CD4-positive, alpha-beta T cell treated with Interleukin-12 subunit alpha and Interleukin-12 subunit beta, for 1 hour (primary cell): Measurements from ENCODE around the gene FAM20C.

Source experiments
- DNase-seq: peaks from one replicate; pipeline ENCODE4 v3.0.0-alpha.2; 2020

The FAM20C gene

DNA sequence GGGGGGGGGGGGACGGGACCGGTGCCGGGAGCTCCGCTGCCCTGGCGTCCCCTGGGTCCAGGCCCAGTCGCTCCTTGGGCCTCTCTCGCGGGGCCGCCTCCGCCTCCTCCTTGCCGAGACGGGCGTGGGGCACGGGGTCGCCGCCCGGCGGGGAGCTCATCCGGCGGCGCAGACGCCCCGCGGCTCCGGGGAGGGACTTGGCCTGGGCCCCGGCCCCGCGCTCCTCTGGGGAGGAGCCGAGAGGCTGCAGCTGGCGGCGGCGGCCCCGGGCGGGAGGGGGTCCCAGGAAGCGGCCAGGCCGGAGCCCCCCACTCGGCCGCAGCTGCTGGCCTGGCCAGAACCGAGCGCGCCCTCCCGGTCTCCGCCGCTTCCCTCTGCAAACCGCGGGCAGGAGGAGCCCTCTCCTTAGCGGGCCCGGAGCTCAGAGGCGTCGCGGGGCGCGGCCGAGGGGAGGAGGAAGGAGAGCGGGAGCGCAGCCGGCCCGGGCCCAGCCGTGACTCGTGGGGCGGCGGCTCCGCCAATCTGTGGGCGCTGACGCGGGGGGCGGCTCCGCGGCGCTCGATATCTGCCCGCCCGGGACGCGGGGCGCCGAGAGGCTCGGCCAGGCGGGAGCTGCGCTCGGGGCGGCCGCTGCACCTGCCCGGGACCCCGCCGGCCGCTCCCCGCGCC lies at the start of gene FAM20C:
Gene FAM20C (plus strand): TSS at position 591 of the 669 bp plus-strand sequence. CDS start 629 bp downstream, outside the sequence.
- DNase-seq: peak; percentile 32

DNA sequence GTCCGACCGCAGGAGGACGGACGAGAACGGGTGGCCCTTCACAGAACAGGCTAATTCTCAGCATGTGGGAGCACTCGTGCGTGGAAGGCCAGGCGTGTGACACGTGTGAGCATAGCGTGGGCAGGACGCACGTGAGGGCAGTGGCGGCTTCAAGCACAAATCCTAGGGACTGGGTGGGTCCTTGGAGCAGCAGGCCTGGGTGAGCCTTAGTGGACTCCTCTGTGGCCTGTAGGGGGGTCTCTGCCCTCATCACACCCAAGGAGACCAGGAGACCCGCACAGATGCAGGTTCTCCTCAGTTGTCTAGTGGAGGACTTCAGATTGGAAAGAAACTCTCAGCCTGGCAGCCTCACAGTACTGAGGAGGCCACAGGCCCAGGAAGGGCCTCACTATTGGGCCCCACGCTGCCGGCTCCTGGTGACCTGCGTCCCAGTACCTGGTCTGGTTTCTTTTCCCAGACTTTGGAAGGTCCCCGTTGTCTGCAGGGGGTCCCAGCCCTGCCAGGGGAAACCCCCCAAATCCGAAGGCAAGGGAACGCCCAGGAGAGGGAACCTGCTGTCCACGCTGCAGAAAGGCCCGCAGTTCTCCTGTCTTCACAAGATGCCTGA lies 49.1 kb upstream of the FAM20C start:
- DNase-seq: no peak

DNA sequence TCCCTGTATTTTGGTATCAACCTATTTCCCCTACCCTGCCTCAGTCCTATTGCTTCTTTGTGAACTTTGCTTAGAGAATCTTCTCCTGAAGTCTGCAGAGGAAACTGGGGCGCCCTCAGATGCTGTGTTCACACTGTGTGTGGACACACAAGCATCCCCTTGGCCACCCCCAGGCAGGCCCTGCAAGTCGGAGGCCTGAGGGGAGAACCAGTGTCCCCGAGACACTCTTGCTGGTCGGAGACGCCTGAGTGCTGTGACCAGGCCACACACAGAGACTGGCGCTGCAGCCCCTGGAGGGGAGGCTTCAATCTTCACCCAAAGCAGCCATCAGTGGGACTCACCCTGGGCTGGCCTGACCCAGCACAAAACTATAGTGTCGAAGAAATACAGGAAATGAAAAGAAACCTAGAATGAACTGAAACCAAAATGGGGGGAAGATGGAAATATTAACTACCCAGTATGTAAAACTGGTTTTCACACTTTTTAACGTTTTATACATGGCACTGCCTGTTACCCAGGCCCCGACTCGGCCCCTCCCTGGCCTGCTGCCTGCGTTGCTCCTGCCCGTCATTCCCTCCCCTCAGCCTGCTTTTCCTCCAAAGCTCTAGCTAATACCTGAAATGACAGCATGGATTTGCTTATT lies 48.4 kb upstream of the FAM20C start:
- DNase-seq: no peak

DNA sequence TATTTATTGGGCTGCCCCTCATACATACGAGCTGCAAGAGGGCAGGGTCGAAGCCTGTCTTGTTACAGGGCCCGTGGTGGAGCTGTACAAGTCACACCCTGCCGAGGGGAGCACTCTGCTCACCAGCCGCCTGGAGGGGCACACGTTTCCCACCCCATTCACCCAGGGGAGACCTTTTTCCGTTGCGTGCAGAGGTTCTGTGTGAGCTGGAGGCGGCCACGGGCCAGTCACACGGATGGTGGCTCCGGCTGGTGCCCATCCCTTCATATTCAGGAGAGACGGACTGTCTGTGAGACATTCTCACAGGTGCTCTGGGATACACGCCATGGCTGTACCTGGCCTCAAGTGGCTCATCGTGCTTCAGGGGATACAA lies 47.9 kb upstream of the FAM20C start:
- no peak for DNase-seq

- no peak for DNase-seq
Measured at GRCh38 chr7:145863-146262, 46.5 kb upstream of the FAM20C start.

DNA sequence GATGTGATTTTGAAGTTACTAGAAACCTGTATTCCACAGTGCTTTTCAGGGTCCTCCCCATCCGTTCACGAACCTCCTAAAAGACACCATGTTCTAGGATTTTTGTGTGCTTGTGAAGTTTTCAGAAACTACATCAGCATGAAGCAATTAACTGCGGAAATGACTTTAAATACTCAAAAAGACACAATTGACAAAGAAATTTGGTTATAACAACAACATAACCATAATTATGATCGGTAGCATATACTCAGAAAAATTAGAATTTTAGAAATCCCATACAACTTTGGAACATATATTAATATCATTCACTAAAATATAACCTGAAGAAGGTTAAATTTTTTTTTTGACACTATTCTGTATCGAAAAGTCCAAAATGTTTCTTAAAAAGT lies 43.8 kb upstream of the FAM20C start:
- DNase-seq: no peak

DNA sequence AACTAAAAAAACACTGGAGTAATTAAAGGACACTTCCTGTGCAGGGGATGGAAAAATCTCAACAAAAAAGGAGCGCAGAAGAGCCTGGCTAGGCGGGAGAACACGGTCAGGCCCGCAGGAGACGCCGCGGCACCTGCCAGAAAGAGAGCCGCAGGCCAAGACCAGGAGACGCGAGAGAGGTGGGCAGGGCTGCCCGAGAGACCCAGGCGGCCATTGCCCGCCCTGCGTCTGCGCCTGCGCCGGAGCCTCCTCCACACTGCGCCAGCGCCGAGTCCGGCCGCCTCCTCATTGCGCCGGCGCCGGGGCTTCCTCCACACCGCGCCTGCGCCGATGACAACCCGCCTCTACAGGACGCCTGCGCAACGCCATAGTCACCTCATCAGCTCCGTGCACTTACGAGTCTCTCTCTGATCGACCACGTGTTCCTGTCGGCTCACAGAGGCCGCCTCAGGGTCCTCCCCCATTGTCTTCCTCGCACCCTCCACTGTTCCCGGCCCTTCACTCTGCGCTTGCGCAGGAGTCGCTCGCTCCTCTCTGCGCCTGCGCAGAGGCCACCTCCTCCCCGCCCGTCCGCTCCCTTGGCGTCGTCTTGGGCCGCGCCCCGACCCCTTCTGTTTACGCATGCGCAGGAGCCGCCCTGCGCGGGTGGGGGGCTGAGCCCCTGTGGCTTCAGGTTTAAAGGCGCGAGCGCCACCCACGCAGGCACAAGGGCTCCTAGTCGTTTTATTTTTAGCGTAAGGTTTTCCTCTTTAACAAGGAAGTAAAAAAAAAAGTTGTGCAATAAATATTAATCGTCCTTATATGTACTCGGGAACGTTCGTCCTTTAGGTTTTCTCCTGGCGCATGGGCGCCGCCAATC lies 43.2 kb upstream of the FAM20C start:
- DNase-seq: peak; percentile 98

DNA sequence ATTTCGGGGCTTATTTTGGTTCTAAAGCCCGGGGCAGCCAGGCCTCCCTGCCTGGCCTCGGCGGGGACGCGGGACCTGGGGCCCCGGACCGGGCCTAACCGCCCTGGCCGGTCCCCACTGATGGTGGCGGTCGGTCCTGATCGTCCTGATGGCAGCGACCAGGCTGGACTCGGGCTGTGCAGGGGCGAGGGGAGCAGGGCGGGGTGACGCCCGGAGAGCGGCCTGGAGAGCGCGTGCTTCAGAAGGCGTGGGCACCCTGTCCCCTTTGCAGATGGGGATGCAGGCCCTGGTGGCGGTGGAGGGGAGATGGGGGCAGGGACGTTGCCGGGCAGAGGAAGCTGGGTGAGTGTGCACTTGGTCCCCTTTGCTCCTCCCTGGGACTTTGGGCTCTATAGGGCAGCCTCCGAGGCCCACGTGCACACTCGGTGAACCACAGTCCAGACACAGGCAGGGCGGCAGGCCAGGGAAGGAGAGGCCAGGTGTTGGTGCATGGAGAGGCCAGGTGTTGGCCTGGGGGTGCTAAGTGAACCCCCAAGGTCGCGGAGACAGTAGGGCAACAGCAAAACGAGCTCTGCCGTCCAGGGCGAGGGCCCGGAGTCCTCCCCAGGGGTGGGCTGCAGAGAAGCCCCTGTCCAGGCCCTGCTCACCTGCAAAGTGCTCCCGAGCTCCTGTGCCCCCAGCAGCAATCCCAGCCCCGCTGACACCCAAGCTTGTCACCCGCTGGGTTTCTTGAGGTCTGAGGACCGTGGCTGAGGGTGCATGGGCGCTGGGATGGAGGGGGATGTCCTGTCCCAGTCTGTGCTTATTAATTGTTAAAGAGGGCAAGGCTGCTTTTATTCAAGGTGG lies 42.4 kb upstream of the FAM20C start:
- DNase-seq: peak; percentile 28

DNA sequence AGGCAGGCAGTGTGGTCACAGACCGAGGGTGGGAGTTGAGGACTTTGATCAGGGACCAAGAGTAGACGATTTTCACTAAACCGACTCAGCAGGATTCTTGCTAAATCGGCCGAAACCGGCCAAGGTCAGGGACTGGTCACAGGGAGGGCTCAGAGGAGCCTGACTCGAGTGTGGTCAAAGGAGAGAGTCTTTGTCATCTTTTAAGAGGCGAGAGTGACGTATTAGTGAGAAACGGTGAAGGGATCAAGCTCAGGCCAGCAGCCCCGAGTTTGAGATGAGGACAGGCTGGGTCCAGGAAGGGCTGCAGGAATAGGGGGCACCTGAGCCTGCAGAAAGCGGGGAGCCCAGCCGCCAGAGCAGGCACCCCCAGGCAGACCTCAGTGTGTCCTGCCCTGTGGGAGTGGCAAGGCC lies 41.6 kb upstream of the FAM20C start:
- DNase-seq: no peak

GRCh38 chr7:151346-152050 lies 40.9 kb upstream of the FAM20C start:
- no peak for DNase-seq

DNA sequence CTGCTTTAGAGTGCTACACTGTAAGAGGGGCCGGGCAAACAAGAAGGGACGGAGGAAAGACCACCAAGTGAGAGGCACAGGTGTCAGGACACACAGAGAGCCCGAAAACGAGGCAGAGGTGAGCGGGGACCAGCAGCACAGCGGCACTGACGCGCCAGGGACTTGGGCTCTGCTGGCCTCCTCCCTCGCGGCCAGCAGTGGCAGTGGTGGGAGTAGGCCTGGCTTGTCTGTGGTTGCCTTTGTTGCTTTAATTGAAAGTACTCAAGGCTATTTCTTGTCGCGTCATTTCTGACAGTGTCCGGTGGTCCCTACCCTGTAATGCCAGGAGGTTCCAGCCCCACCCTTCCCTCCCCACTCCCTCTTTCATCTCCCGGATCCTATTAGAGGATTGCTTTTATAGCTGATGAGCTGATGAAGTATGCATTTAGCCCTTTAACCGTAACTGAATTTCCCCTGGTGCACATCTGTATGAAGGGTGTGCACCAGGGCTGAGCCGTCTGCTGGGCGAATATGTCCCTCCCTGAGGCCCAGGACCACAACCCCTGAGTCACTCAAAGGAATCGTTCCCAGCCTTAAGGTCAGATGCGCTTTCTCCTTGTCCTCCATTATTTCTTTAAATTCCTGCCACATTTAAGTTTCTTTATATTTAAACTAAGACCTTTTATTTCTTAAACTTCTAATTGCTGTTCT lies 39.5 kb upstream of the FAM20C start:
- DNase-seq: no peak

GRCh38 chr7:153604-154003 lies 38.8 kb upstream of the FAM20C start:
- no peak for DNase-seq

- no peak for DNase-seq
Measured at GRCh38 chr7:154096-154799, 38.1 kb upstream of the FAM20C start.

- DNase-seq: no peak
Measured at GRCh38 chr7:155469-155900, 36.9 kb upstream of the FAM20C start.

DNA sequence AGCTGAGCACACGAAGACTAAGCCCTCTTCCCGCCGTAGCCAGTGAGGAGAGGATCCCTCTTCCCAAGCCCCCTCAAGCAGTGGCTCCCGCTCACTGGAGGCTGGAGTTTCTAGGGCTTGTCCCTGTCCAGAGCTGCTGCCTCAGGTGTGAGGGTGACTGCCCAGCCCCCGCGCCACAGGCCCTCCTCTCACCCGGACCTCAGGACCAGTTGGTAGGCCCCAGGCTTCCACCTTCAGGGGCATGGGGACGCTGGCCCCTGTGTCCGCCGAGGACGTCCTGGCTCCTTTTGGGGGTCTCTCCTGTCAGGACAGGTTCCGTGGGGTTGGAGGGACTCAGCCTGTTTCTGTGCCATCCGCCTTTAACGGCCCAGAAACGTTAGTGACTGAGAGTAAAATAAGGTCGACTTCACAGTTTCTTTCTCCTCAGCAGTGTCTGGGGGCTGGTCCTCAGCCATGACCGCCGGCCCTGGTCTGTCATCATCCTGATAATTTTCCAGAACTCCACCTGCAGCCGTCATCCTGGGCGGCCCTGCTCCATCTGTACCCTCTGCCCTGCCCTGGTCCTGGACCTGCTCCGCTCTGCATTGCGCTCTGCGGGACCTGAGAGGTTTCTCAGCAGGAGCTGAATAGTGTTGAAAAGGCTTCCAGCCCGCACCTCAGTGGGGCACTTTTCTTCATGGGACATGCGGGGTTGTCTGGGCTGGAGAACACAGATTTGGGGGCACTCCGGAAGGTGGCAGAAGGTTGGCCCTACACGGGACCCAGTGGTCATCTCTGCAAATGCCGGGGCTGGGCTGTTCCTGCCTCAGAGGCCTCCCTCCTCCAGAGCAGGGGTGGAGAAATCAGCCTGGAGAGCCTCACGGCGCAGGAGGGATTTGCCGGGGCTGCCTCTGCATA lies 36.0 kb upstream of the FAM20C start:
- no peak for DNase-seq

GRCh38 chr7:157008-157310 lies 35.4 kb upstream of the FAM20C start:
- no peak for DNase-seq

- no peak for DNase-seq
Measured at GRCh38 chr7:157771-158625, 34.4 kb upstream of the FAM20C start.

DNA sequence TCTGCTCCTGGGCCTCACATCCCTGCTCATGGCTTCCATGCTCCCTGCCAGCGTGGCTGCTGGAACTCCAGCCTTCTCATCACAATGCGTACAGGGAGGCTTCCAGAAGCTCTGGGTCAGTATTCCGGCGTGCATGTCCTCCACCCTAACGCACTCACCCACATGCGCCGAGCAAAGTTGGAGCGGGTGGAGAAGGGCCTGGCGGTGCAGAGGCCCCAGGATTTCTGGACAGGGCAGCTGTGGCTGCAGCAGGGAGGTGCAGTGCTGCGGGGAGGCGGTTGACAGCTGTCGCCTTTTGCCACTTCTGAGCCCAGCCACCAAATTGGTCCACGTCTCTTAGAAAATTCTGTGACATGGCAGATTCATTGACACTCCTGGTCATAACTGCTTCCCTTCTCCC lies 33.6 kb upstream of the FAM20C start:
- no peak for DNase-seq
